A673 (cell line): ENCODE data around the gene CASQ2. TPM values are rescaled to one million over a fixed set of nuclear protein-coding genes. Genes with fewer than 3 reads are reported as not detected.

Experiments
- BruUV-seq: library from RNA; stranded (reverse); fragments of 400-500 nt; replicated peaks from 2 replicates; lab custom pipeline; 2021; lab: Mats Ljungman, UMichigan
- CTCF ChIA-PET: fragments of 300-600 bp; sonication (Branson Sonifier 250); formaldehyde crosslinking; loops from one replicate; lab custom pipeline; 2022; ENCODE audit warnings: antibody characterized with exemption; lab: Charles Lee
- POLR2A ChIA-PET: fragments of 300-600 bp; sonication (Branson Sonifier 250); formaldehyde crosslinking; loops from one replicate; lab custom pipeline; 2022; ENCODE audit warnings: antibody characterized with exemption; ENCODE audit not compliant: low non-redundant PET; lab: Charles Lee
- DNase-seq: peaks from one replicate; pipeline ENCODE4 v3.0.0-alpha.2; 2015; ENCODE audit warnings: low spot score
- H3K27ac ChIP-seq: fragments of 200-600 bp; sonication (generic); 2 replicates; pipeline ENCODE4 v1.5.1; 2016; ENCODE audit warnings: mixed run types, low read depth, mild to moderate bottlenecking, mixed read lengths, antibody characterized with exemption, low read length; ENCODE audit not compliant: poor library complexity, severe bottlenecking
- H3K27me3 ChIP-seq: fragments of 200-600 bp; sonication (generic); replicated peaks from 2 replicates; pipeline ENCODE4 v1.6.1; 2017; ENCODE audit warnings: mixed run types, low read depth, mild to moderate bottlenecking, mixed read lengths, antibody characterized with exemption, low read length; ENCODE audit not compliant: insufficient read depth, poor library complexity
- H3K36me3 ChIP-seq: fragments of 200-600 bp; sonication (generic); 2 replicates; pipeline ENCODE4 v1.6.1; 2016; ENCODE audit warnings: mixed run types, mild to moderate bottlenecking, mixed read lengths, antibody characterized with exemption, low read length; ENCODE audit not compliant: insufficient read depth, poor library complexity, severe bottlenecking
- H3K4me1 ChIP-seq: fragments of 200-600 bp; sonication (generic); 2 replicates; pipeline ENCODE4 v1.6.1; 2017; ENCODE audit warnings: mixed run types, mild to moderate bottlenecking, mixed read lengths, antibody characterized with exemption, low read length; ENCODE audit not compliant: insufficient read depth, poor library complexity, severe bottlenecking
- H3K4me3 ChIP-seq: fragments of 200-600 bp; sonication (generic); 2 replicates; pipeline ENCODE4 v1.5.1; 2016; ENCODE audit warnings: low read depth, mixed run types, mild to moderate bottlenecking, mixed read lengths, low read length; ENCODE audit not compliant: poor library complexity, severe bottlenecking
- H3K9me3 ChIP-seq: fragments of 200-600 bp; sonication (generic); 2 replicates; pipeline ENCODE4 v1.6.1; 2016; ENCODE audit warnings: mixed run types, low read depth, mild to moderate bottlenecking, mixed read lengths, antibody characterized with exemption, low read length; ENCODE audit not compliant: poor library complexity, severe bottlenecking
- EZH2 ChIP-seq: fragments of 200-600 bp; sonication (generic); IDR thresholded peaks from 2 replicates; pipeline ENCODE4 v1.6.1; 2017; ENCODE audit warnings: borderline replicate concordance, low read depth, mild to moderate bottlenecking, mixed read lengths, antibody characterized with exemption, low read length; ENCODE audit not compliant: poor library complexity, severe bottlenecking
- intact Hi-C: fragments of 100-400 bp; cut with micrococcal nuclease; formaldehyde crosslinking; loops from one replicate; pipeline ENCODE4 v1.10.0; 2022; ENCODE audit not compliant: unreplicated experiment
- total RNA-seq: library from RNA; stranded (reverse); gene quantifications from 2 replicates; pipeline ENCODE4 v1.2.3, GENCODE V29; 2021
- TF ChIP-seq, protein P1 (sequence below): fragments of 300-800, 200-600 bp; sonication (generic); conservative IDR thresholded peaks from 2 replicates; pipeline ENCODE4 v1.5.1; 2017; ENCODE audit warnings: low read depth, mild to moderate bottlenecking, antibody characterized with exemption, low read length, moderate library complexity, mixed read lengths

Gene CASQ2
- total RNA-seq, 1 experiment from 2014 or later: 0.52 TPM

DNA sequence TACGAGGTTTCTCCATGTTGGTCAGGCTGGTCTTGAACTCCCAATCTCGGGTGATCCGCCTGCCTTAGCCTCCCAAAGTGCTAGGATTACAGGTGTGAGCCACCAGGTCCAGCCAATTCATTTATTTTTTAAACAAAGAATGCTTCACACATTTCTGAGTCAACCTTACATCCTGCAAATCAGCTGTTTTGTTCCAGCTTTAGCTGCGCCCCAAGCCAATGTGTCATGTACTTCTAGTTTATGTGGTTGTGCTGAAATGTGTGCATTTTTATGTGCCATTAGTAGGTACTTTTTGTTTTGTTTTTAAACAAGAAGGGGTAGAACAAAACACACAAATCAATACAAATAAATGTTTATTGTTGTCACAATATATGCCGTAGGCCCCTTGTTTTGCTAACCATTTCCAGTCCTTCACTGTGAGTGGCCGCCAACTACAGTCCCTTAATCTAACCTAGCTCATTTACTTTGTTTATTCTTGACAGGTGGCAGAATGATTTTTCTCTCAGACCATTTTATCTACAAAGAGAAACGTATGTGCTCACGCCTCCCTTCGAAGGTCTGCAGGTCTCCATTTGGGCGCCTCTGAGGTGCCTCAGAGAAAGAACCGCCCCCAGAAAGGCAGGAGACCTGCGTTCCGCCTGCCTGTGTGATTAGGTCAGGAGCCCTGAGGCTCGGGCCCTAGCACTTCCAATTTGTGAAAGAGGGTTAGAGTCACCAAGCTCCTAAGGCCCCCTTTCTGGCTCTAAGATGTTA is 2.8 kb upstream of the CASQ2 start:
- H3K36me3 ChIP-seq: no peaks in the 10 kb centered on the region
- ChIA-PET POLR2A (no interaction called here), CTCF (interaction anchor here (0.6 to 1.5 kb wide), 9 partner anchors 11 to 728 kb away, joined by 3 to 17 read pairs (median 5); no protein-coding TSS in a partner anchor)
- H3K4me1 ChIP-seq: no peaks in the 10 kb centered on the region
- no peaks in the 10 kb centered on the region for H3K9me3 ChIP-seq
- H3K27me3 ChIP-seq: peaks cover 4% of the 10 kb centered on the region
- TF ChIP-seq, protein P1, sequence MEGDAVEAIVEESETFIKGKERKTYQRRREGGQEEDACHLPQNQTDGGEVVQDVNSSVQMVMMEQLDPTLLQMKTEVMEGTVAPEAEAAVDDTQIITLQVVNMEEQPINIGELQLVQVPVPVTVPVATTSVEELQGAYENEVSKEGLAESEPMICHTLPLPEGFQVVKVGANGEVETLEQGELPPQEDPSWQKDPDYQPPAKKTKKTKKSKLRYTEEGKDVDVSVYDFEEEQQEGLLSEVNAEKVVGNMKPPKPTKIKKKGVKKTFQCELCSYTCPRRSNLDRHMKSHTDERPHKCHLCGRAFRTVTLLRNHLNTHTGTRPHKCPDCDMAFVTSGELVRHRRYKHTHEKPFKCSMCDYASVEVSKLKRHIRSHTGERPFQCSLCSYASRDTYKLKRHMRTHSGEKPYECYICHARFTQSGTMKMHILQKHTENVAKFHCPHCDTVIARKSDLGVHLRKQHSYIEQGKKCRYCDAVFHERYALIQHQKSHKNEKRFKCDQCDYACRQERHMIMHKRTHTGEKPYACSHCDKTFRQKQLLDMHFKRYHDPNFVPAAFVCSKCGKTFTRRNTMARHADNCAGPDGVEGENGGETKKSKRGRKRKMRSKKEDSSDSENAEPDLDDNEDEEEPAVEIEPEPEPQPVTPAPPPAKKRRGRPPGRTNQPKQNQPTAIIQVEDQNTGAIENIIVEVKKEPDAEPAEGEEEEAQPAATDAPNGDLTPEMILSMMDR: no peak
- no peak for TF ChIP-seq EZH2
- intact Hi-C loops: no loop called here
- no TSS peak for BruUV-seq
- H3K4me3 ChIP-seq: no peak overlapping the region
- no peak overlapping the region for H3K27ac ChIP-seq
- DNase-seq: no peak

DNA sequence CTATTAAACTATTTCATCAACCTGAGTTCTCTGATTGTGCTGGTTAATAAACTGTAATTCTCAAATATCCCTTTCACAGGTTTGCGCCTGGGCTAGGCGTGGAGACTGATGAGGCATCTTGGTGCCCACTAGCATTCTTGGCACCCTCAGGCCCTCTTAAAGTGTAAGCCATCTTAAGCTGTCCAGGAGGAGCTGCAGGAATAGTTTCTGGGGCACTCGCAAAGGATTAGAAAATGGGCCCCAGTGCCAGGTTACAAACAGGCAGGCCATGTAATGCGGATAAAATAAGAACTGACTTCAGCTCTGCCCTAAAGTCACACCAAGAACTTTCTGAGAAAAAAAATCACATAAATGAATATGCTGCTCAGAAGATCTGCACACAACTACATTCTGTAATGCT is 1.1 kb downstream of the CASQ2 start:
- CTCF ChIA-PET: no interaction called here

DNA sequence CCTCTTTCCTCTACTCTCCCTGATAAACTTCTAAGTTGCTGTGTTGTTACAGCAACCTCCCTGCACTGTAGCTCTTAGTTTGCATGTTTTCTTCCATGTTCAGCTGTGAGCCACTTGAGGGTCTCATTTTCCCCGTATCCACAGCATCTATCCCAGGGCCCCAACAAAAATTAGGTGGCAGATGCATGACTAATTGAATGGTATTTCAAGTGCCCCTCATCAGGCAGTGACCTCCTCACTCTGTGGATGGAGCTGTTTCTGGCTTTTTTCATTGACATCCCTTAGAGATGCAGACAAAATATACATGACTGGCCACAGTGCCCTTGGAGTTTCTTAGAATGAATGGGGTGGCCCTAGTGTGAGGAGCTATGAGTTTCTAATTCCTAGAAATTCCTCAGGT is 3.4 kb downstream of the CASQ2 start:
- no TSS peak for BruUV-seq
- intact Hi-C loops: loop anchor here (2.0 kb wide), 1 partner anchor 156 kb away; no protein-coding TSS in a partner anchor

More for the DNA sequence above, 1.1 kb downstream of the CASQ2 start:
- BruUV-seq: no TSS peak
- no peak for DNase-seq
- Histone ChIP-seq H3K36me3 (no peaks in the 10 kb centered on the region), H3K4me1 (no peaks in the 10 kb centered on the region), H3K9me3 (no peaks in the 10 kb centered on the region), H3K4me3 (no peak overlapping the region), H3K27ac (no peak overlapping the region), H3K27me3 (no peaks in the 10 kb centered on the region)
- POLR2A ChIA-PET: no interaction called here
- no peak for TF ChIP-seq EZH2
- TF ChIP-seq, protein P1: no peak
- intact Hi-C loops: no loop called here

More for the DNA sequence above, 3.4 kb downstream of the CASQ2 start:
- no peak overlapping the region for H3K4me3 ChIP-seq
- no peak overlapping the region for H3K27ac ChIP-seq
- H3K9me3 ChIP-seq: no peaks in the 10 kb centered on the region
- TF ChIP-seq EZH2: no peak
- TF ChIP-seq, protein P1: no peak
- no peaks in the 10 kb centered on the region for H3K4me1 ChIP-seq
- POLR2A ChIA-PET: no interaction called here
- no peaks in the 10 kb centered on the region for H3K27me3 ChIP-seq
- H3K36me3 ChIP-seq: no peaks in the 10 kb centered on the region
- CTCF ChIA-PET: interaction anchor here (1.3 to 1.7 kb wide), 3 partner anchors 47 to 626 kb away, joined by 3 to 16 read pairs (median 5); no protein-coding TSS in a partner anchor
- DNase-seq: no peak
